Activated naive CD4-positive, alpha-beta T cell treated with anti-CD3 and anti-CD28 coated beads, Interleukin-2, amount 50 U/mL, for 24 hours (primary cell): ENCODE measurements around the gene RYR3.

Experiments
- H3K27ac Mint-ChIP-seq: one replicate; pipeline ENCODE4 v1.8.0; 2021; ENCODE audit warnings: mild to moderate bottlenecking, mixed read lengths
- H3K27me3 Mint-ChIP-seq: one replicate; pipeline ENCODE4 v1.8.0; 2021; ENCODE audit warnings: mixed read lengths
- H3K36me3 Mint-ChIP-seq: one replicate; pipeline ENCODE4 v1.8.0; 2021; ENCODE audit warnings: mixed read lengths
- H3K4me1 Mint-ChIP-seq: one replicate; pipeline ENCODE4 v1.8.0; 2021; ENCODE audit warnings: mixed read lengths
- H3K4me3 Mint-ChIP-seq: one replicate; pipeline ENCODE4 v1.8.0; 2021; ENCODE audit warnings: mild to moderate bottlenecking, mixed read lengths
- H3K9me3 Mint-ChIP-seq: one replicate; pipeline ENCODE4 v1.8.0; 2021; ENCODE audit warnings: mixed read lengths

The RYR3 gene

DNA sequence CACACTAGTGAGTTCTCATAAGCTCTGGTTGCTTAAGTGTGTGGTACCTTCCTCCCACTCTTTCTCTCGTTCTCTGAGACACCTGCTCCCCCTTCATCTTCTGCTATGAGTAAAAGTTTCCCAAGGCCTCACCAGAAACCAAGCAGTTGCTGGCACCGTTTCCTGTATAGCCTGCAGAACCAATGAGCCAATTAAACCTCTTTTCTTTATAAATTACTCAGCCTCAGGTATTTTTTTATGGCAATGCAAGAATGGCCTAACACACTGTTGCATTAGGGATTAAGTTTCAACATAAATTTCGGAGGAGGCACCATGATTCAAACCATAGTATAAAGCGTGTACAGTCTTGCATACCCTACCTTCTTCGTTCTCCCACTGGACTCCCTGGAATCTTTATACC lies 405.3 kb downstream of the RYR3 start:
- Mint-ChIP-seq H3K4me1 (no peaks in the 10 kb centered on the region), H3K27ac (no peak overlapping the region), H3K4me3 (no peak overlapping the region), H3K36me3 (no peaks in the 10 kb centered on the region), H3K9me3 (no peaks in the 10 kb centered on the region), H3K27me3 (no peaks in the 10 kb centered on the region)

- Mint-ChIP-seq H3K4me3 (no peak overlapping the region), H3K4me1 (no peaks in the 10 kb centered on the region), H3K9me3 (no peaks in the 10 kb centered on the region), H3K27ac (no peak overlapping the region), H3K27me3 (no peaks in the 10 kb centered on the region), H3K36me3 (no peaks in the 10 kb centered on the region)
These were observed 410.2 kb downstream of the RYR3 start for GRCh38 chr15:33720952-33721351.

DNA sequence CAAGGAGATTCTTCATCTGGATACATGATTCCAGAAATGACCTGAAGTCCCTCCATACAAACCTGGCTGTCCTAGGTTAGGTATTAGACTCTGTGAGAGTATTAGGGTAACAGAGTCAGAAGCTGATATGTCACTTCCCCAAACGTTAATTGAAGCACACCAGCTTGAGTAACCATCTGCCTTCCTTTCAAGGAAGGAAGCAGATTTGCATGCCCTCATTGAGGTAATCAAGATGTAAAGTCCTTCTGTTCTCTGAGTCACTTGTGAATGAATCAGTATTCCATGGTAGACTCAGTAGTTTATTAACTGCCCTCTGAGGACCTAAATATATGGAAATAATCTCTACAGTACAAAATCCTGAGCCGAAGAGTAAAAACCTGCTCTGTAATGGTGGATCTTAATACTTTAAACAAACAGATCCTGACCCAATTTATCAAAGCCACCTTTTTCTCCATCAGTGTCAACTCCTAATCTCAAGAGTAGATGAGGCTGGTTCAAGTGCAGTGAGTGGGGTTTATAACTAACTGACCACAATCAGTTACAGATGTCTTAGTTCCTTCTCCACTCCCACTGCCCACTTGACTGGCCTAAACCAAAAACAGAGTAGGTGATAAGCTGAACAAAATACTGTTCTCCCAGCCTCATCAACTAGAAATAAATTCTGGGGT lies 411.4 kb downstream of the RYR3 start:
- no peaks in the 10 kb centered on the region for H3K4me1 Mint-ChIP-seq
- no peak overlapping the region for H3K4me3 Mint-ChIP-seq
- no peaks in the 10 kb centered on the region for H3K27me3 Mint-ChIP-seq
- H3K27ac Mint-ChIP-seq, result no peak overlapping the region
- H3K36me3 Mint-ChIP-seq, result no peaks in the 10 kb centered on the region
- H3K9me3 Mint-ChIP-seq, result no peaks in the 10 kb centered on the region

- Mint-ChIP-seq H3K27ac (no peak overlapping the region), H3K9me3 (no peaks in the 10 kb centered on the region), H3K4me3 (no peak overlapping the region), H3K27me3 (no peaks in the 10 kb centered on the region), H3K4me1 (no peaks in the 10 kb centered on the region), H3K36me3 (no peaks in the 10 kb centered on the region)
These were observed 411.9 kb downstream of the RYR3 start for GRCh38 chr15:33722673-33723015.

DNA sequence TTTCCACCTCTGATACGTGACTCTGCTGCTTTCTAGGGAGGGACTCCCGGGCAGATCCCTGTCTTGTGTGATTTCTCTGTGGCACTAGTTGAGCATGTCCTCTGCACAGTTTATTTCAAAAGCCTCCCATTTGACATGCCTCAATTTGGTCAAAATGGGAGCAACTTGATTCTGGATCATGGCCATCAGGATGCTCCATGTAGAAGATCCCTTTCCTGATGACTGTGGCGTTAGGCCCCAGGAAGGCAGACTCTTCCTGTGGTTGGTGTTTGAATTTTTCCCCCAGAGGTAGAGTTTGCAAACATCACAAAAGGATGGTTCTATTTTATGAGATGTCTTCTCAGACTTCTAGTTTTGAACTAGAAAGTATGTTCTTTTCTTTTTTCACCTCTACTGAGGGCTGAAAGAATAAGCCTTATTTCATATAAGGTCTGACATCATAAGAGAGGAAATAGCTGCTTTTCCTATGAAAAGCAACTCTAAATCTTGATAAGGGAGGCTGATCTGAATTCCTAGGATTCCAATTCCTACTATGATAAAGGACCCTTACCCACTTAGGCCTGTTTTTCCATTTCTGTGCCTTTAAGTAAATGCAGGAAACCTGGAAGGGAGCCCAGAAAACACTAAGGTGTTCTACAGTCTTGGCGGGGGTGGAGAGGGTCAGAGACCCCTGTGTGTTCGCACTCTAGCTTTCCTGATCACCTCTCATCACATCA lies 413.7 kb downstream of the RYR3 start:
- no peaks in the 10 kb centered on the region for H3K27me3 Mint-ChIP-seq
- H3K36me3 Mint-ChIP-seq, result no peaks in the 10 kb centered on the region
- H3K4me3 Mint-ChIP-seq, result no peak overlapping the region
- H3K27ac Mint-ChIP-seq, result no peak overlapping the region
- H3K9me3 Mint-ChIP-seq, result no peaks in the 10 kb centered on the region
- no peaks in the 10 kb centered on the region for H3K4me1 Mint-ChIP-seq

- no peaks in the 10 kb centered on the region for H3K9me3 Mint-ChIP-seq
- no peaks in the 10 kb centered on the region for H3K4me1 Mint-ChIP-seq
- H3K27ac Mint-ChIP-seq, result no peak overlapping the region
- no peaks in the 10 kb centered on the region for H3K27me3 Mint-ChIP-seq
- H3K4me3 Mint-ChIP-seq, result no peak overlapping the region
- no peaks in the 10 kb centered on the region for H3K36me3 Mint-ChIP-seq
These were observed 418.9 kb downstream of the RYR3 start for GRCh38 chr15:33729653-33730052.

DNA sequence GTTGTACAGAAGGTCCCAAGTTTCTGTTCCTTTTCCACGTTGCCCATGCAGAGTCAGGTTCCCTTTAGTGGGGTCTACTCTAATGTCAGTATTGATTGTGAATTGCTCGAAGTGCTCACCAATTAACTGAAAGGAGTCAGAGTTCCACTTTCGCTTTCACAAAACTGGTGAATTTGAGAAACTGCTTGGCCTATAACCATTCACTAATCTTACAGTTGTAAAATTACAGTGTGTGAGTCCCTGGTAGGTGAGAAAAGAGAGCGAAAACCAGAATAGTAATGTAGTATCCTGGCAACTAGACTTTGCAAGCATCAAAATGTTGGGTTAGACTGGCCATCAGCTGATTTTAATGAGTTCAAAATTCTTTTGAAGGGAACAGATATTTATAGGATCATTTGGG lies 420.0 kb downstream of the RYR3 start:
- Mint-ChIP-seq H3K36me3 (no peaks in the 10 kb centered on the region), H3K4me3 (no peak overlapping the region), H3K4me1 (no peaks in the 10 kb centered on the region), H3K9me3 (no peaks in the 10 kb centered on the region), H3K27me3 (no peaks in the 10 kb centered on the region), H3K27ac (no peak overlapping the region)

- no peak overlapping the region for H3K27ac Mint-ChIP-seq
- H3K36me3 Mint-ChIP-seq, result no peaks in the 10 kb centered on the region
- no peak overlapping the region for H3K4me3 Mint-ChIP-seq
- H3K27me3 Mint-ChIP-seq, result peaks cover 2% of the 10 kb centered on the region
- H3K9me3 Mint-ChIP-seq, result no peaks in the 10 kb centered on the region
- peaks cover 4% of the 10 kb centered on the region for H3K4me1 Mint-ChIP-seq
These were observed 424.4 kb downstream of the RYR3 start for GRCh38 chr15:33735143-33735542.

GRCh38 chr15:33735637-33736247 lies 425.0 kb downstream of the RYR3 start:
- Mint-ChIP-seq H3K27me3 (peaks cover 2% of the 10 kb centered on the region), H3K4me1 (peaks cover 4% of the 10 kb centered on the region), H3K9me3 (no peaks in the 10 kb centered on the region), H3K36me3 (no peaks in the 10 kb centered on the region), H3K27ac (no peak overlapping the region), H3K4me3 (no peak overlapping the region)

DNA sequence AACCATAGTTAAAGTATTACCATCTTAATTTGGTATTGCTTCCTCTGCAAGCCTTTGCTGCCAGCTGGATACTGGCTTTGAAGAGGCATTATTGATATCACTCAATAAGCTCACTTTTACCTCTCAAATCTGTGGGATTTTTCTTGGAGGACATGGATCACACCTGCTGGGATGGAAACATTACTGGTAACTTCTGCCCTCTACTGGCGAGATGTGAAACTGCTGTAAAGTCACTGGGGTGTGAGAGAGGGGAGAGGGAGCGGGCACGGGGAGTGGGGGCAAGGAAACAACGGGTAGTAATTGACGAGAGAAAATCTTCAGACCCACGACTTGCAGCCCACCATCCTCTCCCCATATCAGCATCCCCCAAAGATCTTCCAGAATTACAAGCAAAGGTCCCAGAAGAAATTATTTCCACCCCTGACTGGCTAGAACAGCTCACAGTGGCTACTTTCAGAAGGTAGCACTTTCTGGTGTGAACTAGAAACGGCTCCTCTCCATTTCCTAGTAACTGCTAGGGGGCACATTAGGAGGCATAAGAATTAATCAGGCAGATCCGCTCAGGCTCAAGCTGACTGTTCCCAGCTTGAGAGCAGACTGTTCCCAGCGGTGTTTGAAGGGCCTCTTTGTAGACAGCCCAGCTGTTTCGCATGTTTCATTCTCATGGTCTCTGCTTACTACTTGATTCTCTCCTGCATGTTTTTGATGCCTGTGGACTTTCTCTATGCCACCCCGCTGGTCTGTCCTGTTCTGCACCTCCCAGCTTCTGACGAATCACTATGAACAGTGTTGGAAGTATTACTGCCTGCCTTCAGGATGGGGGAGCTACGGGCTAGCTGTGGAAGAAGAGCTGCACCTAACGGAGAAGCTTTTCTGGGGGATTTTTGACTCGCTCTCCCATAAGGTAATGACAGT lies 427.2 kb downstream of the RYR3 start:
- H3K27ac Mint-ChIP-seq, result no peak overlapping the region
- H3K4me1 Mint-ChIP-seq, result peaks cover 4% of the 10 kb centered on the region

DNA sequence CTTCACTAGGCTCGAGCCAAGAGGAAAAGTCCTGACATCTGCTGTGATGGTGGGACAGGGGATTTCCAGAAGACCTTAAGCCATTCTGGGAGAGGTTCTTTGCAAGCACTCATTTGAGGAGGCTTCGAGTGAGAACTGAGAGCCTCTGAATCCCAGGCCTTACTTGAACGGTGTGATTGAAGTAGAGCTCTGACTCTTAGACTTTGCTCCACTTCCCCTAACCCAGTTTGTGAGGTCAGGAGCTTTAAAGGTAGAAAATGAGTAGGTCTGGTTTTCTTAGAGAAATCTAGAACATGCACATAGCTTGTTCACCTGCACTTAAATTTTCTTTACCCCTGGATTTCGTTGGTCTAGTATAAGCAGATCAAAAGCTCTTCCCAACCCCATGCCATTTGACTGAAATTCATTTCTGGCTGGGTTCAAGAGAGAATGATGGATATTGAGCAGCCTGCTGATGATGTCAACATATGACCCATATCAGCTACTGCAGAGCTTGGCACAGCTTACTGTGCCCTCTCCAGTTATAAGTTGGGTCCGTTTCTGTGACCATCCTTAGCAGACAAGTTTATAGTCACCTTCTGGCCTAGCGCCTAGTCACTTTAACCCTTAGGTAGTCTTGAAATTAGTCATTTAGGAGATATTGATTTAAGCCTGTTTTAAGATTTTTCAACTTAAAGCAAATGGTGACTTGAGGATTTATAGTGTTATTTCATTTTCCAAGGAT lies 428.3 kb downstream of the RYR3 start:
- no peaks in the 10 kb centered on the region for H3K9me3 Mint-ChIP-seq
- no peaks in the 10 kb centered on the region for H3K36me3 Mint-ChIP-seq
- H3K4me3 Mint-ChIP-seq, result no peak overlapping the region
- peaks cover 4% of the 10 kb centered on the region for H3K4me1 Mint-ChIP-seq
- peaks cover 2% of the 10 kb centered on the region for H3K27me3 Mint-ChIP-seq
- H3K27ac Mint-ChIP-seq, result no peak overlapping the region

More for the DNA sequence above, 427.2 kb downstream of the RYR3 start:
- no peak overlapping the region for H3K4me3 Mint-ChIP-seq
- no peaks in the 10 kb centered on the region for H3K36me3 Mint-ChIP-seq
- peaks cover 2% of the 10 kb centered on the region for H3K27me3 Mint-ChIP-seq
- no peaks in the 10 kb centered on the region for H3K9me3 Mint-ChIP-seq

DNA sequence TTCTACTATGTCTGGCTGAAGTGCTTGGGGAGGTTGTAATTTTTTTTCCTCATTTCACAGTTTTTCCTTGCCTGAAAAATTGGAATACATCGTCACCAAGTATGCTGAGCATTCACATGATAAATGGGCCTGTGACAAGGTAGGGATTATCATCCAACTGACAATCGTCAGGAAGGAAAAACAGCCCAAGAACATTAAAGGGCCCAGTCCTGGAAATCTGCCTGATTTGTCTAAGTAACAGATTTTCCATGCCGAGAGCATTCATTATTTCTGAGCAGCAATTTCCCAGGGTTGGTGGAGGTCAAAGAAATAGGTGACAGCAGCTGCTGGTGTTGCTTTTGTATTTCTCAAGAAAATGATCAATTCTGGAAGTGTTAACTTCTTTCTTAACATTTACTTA lies 431.5 kb downstream of the RYR3 start:
- Mint-ChIP-seq H3K4me3 (no peak overlapping the region), H3K36me3 (no peaks in the 10 kb centered on the region), H3K4me1 (peaks cover 4% of the 10 kb centered on the region), H3K27ac (no peak overlapping the region), H3K9me3 (no peaks in the 10 kb centered on the region), H3K27me3 (peaks cover 2% of the 10 kb centered on the region)

- Mint-ChIP-seq H3K36me3 (no peaks in the 10 kb centered on the region), H3K27ac (no peak overlapping the region), H3K4me3 (no peak overlapping the region), H3K9me3 (no peaks in the 10 kb centered on the region), H3K4me1 (peaks cover under 1% of the 10 kb centered on the region), H3K27me3 (peaks cover under 1% of the 10 kb centered on the region)
These were observed 432.0 kb downstream of the RYR3 start for GRCh38 chr15:33742800-33743199.

DNA sequence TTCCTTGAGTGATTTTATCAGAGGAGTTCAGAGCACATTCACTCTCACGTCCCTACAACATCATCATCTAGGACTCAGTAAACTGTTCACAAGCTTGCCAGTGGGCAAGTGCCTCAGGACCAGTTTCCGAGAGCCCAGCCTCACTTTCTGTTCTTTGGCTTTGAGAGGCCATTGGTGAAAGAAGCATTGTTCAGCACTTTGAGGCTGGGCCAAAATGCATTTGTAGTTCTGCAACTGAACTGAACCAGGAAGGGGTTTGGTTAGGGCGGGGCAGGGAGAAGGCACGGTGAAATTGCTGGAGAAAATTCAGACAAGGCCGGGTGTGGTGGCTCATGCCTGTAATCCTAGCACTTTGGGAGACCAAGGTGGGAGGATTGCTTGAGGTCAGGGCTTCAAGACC lies 435.4 kb downstream of the RYR3 start:
- Mint-ChIP-seq H3K27me3 (no peaks in the 10 kb centered on the region), H3K27ac (no peak overlapping the region)

DNA sequence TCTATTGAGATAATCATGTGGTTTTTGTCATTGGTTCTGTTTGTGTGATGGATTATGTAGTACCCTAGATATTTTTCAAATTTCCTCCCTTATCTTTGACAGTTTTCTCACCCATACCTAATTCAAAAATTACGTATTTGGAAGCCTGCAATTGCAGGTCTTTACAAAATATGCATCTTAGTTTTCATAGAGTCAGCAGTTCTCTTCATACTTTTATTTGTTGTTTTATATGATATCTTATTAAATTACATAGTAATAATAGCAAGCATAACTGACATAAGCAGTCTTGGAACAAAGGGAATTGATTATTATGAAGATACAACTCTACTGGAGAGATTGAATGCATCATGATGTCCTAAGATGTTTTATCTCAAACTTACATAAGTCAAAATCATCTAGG lies 442.2 kb downstream of the RYR3 start:
- Mint-ChIP-seq H3K27me3 (peaks cover 9% of the 10 kb centered on the region), H3K4me3 (no peak overlapping the region), H3K4me1 (no peaks in the 10 kb centered on the region), H3K36me3 (no peaks in the 10 kb centered on the region), H3K9me3 (no peaks in the 10 kb centered on the region), H3K27ac (no peak overlapping the region)

More for the DNA sequence above, 435.4 kb downstream of the RYR3 start:
- Mint-ChIP-seq H3K4me1 (no peaks in the 10 kb centered on the region), H3K4me3 (no peak overlapping the region), H3K36me3 (no peaks in the 10 kb centered on the region), H3K9me3 (no peaks in the 10 kb centered on the region)
